ENCODE data around the gene FAM168B. TPM values are rescaled to one million over a fixed set of nuclear protein-coding genes. Genes with fewer than 3 reads are reported as not detected.

FAM168B gene
- total and polyA plus RNA-seq, 2 of the 13 experiments (the other 11 are each of a cell fraction or from before 2014, with no cell fraction given), result 64.5 to 113 TPM

DNA sequence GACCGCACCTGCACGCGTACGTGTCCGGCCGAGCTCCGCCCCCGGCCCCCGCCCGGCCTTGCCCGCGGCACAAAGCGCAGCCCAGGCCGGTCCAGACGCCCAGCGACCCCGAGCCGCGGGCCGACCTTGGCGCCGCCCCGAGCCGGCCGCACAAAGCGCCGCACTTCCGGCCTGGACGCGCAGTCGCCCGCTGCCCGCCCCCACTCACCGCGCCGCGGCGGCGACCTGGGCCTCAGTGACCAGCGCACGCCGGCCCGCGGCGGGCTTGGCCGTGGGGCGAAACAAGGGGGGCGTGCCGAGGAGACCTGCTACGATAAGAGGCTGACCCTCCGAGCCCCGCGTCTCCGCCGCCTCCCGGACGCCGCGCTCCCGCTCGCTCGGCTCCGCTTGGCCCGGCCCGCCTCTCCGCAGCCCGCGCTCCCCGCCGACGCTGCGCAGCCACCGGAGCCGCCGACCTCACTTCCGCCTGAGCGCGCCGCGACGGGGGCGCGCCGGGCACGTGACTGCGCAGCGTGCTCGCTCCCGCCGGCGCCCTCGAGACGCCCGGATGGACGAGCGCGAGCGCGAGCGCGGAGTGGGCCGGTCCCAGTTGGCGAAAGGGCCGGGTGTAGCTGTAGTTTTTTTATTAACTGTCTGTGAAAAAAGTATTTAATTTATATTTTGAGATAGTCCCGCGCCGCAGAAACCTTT, at the start of gene FAM168B (continued):
- TF ChIP-seq, protein P1, sequence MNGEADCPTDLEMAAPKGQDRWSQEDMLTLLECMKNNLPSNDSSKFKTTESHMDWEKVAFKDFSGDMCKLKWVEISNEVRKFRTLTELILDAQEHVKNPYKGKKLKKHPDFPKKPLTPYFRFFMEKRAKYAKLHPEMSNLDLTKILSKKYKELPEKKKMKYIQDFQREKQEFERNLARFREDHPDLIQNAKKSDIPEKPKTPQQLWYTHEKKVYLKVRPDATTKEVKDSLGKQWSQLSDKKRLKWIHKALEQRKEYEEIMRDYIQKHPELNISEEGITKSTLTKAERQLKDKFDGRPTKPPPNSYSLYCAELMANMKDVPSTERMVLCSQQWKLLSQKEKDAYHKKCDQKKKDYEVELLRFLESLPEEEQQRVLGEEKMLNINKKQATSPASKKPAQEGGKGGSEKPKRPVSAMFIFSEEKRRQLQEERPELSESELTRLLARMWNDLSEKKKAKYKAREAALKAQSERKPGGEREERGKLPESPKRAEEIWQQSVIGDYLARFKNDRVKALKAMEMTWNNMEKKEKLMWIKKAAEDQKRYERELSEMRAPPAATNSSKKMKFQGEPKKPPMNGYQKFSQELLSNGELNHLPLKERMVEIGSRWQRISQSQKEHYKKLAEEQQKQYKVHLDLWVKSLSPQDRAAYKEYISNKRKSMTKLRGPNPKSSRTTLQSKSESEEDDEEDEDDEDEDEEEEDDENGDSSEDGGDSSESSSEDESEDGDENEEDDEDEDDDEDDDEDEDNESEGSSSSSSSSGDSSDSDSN (CRISPR knock-in tag; IDR thresholded peaks at IDR 0.05), result peak; percentile 85; the same call in 1 of the 2 replicates
- TF ChIP-seq, protein P2, sequence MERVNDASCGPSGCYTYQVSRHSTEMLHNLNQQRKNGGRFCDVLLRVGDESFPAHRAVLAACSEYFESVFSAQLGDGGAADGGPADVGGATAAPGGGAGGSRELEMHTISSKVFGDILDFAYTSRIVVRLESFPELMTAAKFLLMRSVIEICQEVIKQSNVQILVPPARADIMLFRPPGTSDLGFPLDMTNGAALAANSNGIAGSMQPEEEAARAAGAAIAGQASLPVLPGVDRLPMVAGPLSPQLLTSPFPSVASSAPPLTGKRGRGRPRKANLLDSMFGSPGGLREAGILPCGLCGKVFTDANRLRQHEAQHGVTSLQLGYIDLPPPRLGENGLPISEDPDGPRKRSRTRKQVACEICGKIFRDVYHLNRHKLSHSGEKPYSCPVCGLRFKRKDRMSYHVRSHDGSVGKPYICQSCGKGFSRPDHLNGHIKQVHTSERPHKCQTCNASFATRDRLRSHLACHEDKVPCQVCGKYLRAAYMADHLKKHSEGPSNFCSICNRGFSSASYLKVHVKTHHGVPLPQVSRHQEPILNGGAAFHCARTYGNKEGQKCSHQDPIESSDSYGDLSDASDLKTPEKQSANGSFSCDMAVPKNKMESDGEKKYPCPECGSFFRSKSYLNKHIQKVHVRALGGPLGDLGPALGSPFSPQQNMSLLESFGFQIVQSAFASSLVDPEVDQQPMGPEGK (CRISPR knock-in tag; IDR thresholded peaks at IDR 0.05), result peak; percentile 74; the same call in 1 of the 2 replicates
- TF ChIP-seq ZMAT3 (CRISPR knock-in tag; conservative IDR thresholded peaks at IDR 0.05), result peak; percentile 84; the same call in 1 of the 2 replicates
- TF ChIP-seq, protein P3, sequence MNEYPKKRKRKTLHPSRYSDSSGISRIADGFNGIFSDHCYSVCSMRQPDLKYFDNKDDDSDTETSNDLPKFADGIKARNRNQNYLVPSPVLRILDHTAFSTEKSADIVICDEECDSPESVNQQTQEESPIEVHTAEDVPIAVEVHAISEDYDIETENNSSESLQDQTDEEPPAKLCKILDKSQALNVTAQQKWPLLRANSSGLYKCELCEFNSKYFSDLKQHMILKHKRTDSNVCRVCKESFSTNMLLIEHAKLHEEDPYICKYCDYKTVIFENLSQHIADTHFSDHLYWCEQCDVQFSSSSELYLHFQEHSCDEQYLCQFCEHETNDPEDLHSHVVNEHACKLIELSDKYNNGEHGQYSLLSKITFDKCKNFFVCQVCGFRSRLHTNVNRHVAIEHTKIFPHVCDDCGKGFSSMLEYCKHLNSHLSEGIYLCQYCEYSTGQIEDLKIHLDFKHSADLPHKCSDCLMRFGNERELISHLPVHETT (CRISPR knock-in tag; conservative IDR thresholded peaks at IDR 0.05), result peak; percentile 82; the same call in 1 of the 2 replicates
- TF ChIP-seq POLR2AphosphoS2 (IDR thresholded peaks at IDR 0.05; ENCODE audit: low read depth, low read length), result peak; percentile 79; the same call in 1 of the 2 replicates
- TF ChIP-seq, protein P4, sequence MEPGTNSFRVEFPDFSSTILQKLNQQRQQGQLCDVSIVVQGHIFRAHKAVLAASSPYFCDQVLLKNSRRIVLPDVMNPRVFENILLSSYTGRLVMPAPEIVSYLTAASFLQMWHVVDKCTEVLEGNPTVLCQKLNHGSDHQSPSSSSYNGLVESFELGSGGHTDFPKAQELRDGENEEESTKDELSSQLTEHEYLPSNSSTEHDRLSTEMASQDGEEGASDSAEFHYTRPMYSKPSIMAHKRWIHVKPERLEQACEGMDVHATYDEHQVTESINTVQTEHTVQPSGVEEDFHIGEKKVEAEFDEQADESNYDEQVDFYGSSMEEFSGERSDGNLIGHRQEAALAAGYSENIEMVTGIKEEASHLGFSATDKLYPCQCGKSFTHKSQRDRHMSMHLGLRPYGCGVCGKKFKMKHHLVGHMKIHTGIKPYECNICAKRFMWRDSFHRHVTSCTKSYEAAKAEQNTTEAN (CRISPR knock-in tag; conservative IDR thresholded peaks at IDR 0.05), result 0 out of 2 replicates have a peak, but pooled peaks have one; percentile 55
- TF ChIP-seq, protein P5, sequence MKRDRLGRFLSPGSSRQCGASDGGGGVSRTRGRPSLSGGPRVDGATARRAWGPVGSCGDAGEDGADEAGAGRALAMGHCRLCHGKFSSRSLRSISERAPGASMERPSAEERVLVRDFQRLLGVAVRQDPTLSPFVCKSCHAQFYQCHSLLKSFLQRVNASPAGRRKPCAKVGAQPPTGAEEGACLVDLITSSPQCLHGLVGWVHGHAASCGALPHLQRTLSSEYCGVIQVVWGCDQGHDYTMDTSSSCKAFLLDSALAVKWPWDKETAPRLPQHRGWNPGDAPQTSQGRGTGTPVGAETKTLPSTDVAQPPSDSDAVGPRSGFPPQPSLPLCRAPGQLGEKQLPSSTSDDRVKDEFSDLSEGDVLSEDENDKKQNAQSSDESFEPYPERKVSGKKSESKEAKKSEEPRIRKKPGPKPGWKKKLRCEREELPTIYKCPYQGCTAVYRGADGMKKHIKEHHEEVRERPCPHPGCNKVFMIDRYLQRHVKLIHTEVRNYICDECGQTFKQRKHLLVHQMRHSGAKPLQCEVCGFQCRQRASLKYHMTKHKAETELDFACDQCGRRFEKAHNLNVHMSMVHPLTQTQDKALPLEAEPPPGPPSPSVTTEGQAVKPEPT (CRISPR knock-in tag; IDR thresholded peaks at IDR 0.05; ENCODE audit: low read depth), result peak; percentile 45
- TF ChIP-seq ZNF354B (CRISPR knock-in tag; IDR thresholded peaks at IDR 0.05), result no peak
- peak; percentile 51 for TF ChIP-seq YY1 (IDR thresholded peaks at IDR 0.05; ENCODE audit: insufficient read depth, insufficient replicate concordance, low read depth, low read length)
- TF ChIP-seq, protein P6, sequence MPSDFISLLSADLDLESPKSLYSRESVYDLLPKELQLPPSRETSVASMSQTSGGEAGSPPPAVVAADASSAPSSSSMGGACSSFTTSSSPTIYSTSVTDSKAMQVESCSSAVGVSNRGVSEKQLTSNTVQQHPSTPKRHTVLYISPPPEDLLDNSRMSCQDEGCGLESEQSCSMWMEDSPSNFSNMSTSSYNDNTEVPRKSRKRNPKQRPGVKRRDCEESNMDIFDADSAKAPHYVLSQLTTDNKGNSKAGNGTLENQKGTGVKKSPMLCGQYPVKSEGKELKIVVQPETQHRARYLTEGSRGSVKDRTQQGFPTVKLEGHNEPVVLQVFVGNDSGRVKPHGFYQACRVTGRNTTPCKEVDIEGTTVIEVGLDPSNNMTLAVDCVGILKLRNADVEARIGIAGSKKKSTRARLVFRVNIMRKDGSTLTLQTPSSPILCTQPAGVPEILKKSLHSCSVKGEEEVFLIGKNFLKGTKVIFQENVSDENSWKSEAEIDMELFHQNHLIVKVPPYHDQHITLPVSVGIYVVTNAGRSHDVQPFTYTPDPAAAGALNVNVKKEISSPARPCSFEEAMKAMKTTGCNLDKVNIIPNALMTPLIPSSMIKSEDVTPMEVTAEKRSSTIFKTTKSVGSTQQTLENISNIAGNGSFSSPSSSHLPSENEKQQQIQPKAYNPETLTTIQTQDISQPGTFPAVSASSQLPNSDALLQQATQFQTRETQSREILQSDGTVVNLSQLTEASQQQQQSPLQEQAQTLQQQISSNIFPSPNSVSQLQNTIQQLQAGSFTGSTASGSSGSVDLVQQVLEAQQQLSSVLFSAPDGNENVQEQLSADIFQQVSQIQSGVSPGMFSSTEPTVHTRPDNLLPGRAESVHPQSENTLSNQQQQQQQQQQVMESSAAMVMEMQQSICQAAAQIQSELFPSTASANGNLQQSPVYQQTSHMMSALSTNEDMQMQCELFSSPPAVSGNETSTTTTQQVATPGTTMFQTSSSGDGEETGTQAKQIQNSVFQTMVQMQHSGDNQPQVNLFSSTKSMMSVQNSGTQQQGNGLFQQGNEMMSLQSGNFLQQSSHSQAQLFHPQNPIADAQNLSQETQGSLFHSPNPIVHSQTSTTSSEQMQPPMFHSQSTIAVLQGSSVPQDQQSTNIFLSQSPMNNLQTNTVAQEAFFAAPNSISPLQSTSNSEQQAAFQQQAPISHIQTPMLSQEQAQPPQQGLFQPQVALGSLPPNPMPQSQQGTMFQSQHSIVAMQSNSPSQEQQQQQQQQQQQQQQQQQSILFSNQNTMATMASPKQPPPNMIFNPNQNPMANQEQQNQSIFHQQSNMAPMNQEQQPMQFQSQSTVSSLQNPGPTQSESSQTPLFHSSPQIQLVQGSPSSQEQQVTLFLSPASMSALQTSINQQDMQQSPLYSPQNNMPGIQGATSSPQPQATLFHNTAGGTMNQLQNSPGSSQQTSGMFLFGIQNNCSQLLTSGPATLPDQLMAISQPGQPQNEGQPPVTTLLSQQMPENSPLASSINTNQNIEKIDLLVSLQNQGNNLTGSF (CRISPR knock-in tag; IDR thresholded peaks at IDR 0.05), result peak; percentile 70
- TF ChIP-seq KMT2B (CRISPR knock-in tag; IDR thresholded peaks at IDR 0.05), result 0 out of 2 replicates have a peak, but pooled peaks have one; percentile 15
- TF ChIP-seq POLR2A (IDR thresholded peaks at IDR 0.05; ENCODE audit: insufficient read depth in 1 of 2, low read depth in 2 of 2, low read length in 2 of 2), result peak; percentile 81 to 86
- TF ChIP-seq ZNF263 (CRISPR knock-in tag; IDR thresholded peaks at IDR 0.05), result 0 out of 2 replicates have a peak, but pooled peaks have one; percentile 4

Data from HepG2 (cell line).